ENCODE results near the gene DCC.

DCC gene

DNA sequence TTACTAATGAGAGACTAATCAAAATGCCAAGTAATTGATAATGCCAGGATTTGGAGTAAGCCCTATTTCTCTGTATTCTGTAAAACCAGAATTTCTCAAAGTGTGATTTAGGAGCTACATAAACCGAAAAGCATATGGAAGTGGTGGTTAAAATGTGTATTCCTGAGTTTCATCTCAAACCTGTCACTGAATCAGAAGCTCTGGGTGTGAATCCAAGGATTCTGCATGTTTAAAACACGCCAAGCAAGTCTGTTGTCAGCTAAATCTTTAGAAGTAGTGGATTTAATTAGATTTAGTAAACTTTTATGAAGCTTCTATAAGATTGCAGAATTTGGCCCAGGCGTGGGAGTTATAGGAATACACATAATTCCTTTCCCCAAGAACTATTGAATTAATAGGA is 700.3 kb downstream of the DCC start:
- Histone ChIP-seq H3K36me3 (ENCODE audit: control insufficient read depth, insufficient read depth, low read length) (no peaks in the 10 kb centered on the region), H3K27ac (ENCODE audit: low read length) (no peak overlapping the region), H3K4me3 (ENCODE audit: low read length) (no peak overlapping the region), H3K4me1 (ENCODE audit: control insufficient read depth, insufficient read depth, low read length) (no peaks in the 10 kb centered on the region), H3K9me3 (ENCODE audit: control insufficient read depth, insufficient read depth, low read length) (no peaks in the 10 kb centered on the region), H3K27me3 (ENCODE audit: control insufficient read depth, insufficient read depth, low read length) (no peaks in the 10 kb centered on the region)
- WGBS (ENCODE audit: insufficient coverage, insufficient read length) = no CpG with 5 or more reads among the region's 3 CpGs
- no peak for DNase-seq (ENCODE audit: low read depth, low spot score)

DNA sequence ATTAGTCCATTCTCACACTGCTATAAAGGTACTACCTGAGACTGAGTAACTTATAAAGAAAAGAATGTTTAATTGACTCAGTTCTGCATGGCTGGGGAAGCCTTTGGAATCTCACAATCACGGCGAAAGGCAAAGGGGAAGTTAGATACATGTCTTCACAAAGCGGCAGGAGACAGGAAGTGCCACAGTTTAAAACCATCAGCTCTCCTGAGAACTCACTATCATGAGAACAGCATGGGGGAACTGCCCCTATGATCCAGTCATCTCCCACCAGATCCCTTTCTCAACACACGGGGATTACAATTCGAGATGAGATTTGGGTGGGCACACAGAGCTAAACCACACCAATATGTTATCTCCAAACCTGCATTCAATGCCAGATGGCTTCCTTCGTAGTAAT is 716.1 kb downstream of the DCC start:
- H3K4me1 ChIP-seq (ENCODE audit: control insufficient read depth, insufficient read depth, low read length) = no peaks in the 10 kb centered on the region
- H3K27me3 ChIP-seq (ENCODE audit: control insufficient read depth, insufficient read depth, low read length) = no peaks in the 10 kb centered on the region
- no peaks in the 10 kb centered on the region for H3K36me3 ChIP-seq (ENCODE audit: control insufficient read depth, insufficient read depth, low read length)
- no peaks in the 10 kb centered on the region for H3K9me3 ChIP-seq (ENCODE audit: control insufficient read depth, insufficient read depth, low read length)
- no CpG with 5 or more reads among the region's 6 CpGs for WGBS (ENCODE audit: insufficient coverage, insufficient read length)
- no peak overlapping the region for H3K27ac ChIP-seq (ENCODE audit: low read length)
- DNase-seq (ENCODE audit: low read depth, low spot score) = peak; percentile 5
- H3K4me3 ChIP-seq (ENCODE audit: low read length) = no peak overlapping the region

DNA sequence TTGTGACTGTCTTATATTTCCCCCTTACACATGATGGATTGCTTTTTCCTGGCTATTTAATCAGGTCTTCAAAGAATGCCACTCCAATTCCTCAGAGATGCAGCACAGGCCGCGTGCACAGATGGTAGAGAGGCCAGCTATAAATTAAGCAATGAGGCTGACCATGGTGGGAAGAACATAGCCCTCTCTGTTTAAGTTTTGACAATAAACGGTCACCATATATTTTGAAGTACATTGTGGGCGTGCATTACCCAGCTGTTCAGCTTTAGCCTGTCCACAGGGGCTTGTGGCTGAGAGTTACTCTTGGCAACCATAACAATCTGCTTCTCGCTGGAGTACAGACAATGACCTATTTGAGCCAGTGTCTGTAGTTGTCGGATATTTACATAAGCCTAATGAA is 730.8 kb downstream of the DCC start:
- H3K36me3 ChIP-seq (ENCODE audit: control insufficient read depth, insufficient read depth, low read length) = no peaks in the 10 kb centered on the region
- WGBS (ENCODE audit: insufficient coverage, insufficient read length) = no CpG with 5 or more reads among the region's 6 CpGs
- H3K4me1 ChIP-seq (ENCODE audit: control insufficient read depth, insufficient read depth, low read length) = no peaks in the 10 kb centered on the region
- H3K9me3 ChIP-seq (ENCODE audit: control insufficient read depth, insufficient read depth, low read length) = no peaks in the 10 kb centered on the region
- DNase-seq (ENCODE audit: low read depth, low spot score) = no peak
- no peak overlapping the region for H3K4me3 ChIP-seq (ENCODE audit: low read length)
- no peaks in the 10 kb centered on the region for H3K27me3 ChIP-seq (ENCODE audit: control insufficient read depth, insufficient read depth, low read length)
- no peak overlapping the region for H3K27ac ChIP-seq (ENCODE audit: low read length)

DNA sequence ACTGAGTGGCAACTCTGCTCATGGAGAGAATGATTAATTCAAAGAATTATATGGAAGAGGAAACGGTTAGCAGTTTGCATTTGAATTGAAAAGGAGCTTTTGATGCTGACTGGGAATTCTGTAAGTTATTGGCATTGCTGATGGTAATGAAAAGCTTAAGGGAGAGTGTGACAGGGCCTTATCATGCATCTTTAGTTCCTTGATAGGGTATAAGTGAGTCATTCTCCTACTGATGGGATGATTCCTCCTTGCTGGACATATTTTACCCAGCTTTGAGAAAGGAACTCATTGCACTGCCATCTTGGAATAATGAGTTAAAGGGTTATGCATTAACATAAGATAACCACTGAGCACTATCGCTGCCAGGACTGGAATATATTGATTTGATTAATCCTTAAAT is 740.7 kb downstream of the DCC start:
- H3K4me3 ChIP-seq (ENCODE audit: low read length) = no peak overlapping the region
- no peaks in the 10 kb centered on the region for H3K36me3 ChIP-seq (ENCODE audit: control insufficient read depth, insufficient read depth, low read length)
- no peaks in the 10 kb centered on the region for H3K27me3 ChIP-seq (ENCODE audit: control insufficient read depth, insufficient read depth, low read length)
- no peaks in the 10 kb centered on the region for H3K9me3 ChIP-seq (ENCODE audit: control insufficient read depth, insufficient read depth, low read length)
- DNase-seq (ENCODE audit: low read depth, low spot score) = no peak
- no peaks in the 10 kb centered on the region for H3K4me1 ChIP-seq (ENCODE audit: control insufficient read depth, insufficient read depth, low read length)
- WGBS (ENCODE audit: insufficient coverage, insufficient read length) = no CpG with 5 or more reads among the region's 2 CpGs
- H3K27ac ChIP-seq (ENCODE audit: low read length) = no peak overlapping the region

DNA sequence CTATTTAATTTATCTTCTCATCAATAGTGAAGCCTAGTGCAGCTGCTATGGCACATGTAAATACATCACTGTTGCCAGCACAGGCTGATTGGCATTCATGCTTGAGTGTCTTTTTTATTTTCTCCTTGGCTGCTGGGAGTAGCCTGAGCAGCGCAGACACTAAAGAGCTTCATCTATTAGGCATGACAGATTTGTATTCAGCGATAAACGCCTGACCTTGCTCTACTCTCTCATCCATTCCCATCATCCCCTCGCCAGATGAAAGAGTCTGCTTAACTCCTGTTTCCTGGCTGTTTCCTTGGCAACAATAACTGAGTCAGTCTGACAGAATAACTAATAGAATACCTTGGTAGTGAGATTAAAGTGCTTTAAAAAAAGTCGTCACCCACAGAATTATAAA is 753.6 kb downstream of the DCC start:
- no CpG with 5 or more reads among the region's 5 CpGs for WGBS (ENCODE audit: insufficient coverage, insufficient read length)
- no peaks in the 10 kb centered on the region for H3K4me1 ChIP-seq (ENCODE audit: control insufficient read depth, insufficient read depth, low read length)
- no peaks in the 10 kb centered on the region for H3K9me3 ChIP-seq (ENCODE audit: control insufficient read depth, insufficient read depth, low read length)
- H3K4me3 ChIP-seq (ENCODE audit: low read length) = no peak overlapping the region
- no peak for DNase-seq (ENCODE audit: low read depth, low spot score)
- H3K27ac ChIP-seq (ENCODE audit: low read length) = no peak overlapping the region
- H3K27me3 ChIP-seq (ENCODE audit: control insufficient read depth, insufficient read depth, low read length) = no peaks in the 10 kb centered on the region
- H3K36me3 ChIP-seq (ENCODE audit: control insufficient read depth, insufficient read depth, low read length) = no peaks in the 10 kb centered on the region

DNA sequence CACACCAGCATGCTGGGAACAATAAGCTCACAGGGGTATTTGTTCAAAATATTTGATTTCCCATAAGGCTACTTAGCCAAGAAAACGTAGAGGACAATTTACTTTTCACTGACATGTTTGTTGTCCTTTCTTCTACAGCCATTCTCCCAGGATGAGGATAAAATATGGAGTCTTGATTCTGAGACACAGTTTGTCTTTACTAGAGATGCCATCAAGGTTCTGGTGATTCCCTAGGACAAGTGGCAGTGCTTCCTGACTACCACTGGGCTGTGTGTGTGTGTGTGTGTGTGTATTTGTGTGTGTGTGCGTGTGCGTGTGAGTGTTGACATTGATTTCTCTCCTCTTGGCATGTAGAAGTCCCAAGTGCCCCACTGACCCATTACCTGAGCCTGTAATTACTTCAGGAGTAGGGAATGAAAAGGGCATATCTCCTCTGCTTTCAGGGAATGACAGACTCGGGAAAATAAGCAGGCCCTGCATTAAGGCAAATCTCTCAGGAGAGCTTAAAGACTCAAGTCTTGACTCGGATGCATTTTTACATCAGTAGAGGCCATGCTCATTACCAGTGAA is 761.6 kb downstream of the DCC start:
- Histone ChIP-seq H3K36me3 (ENCODE audit: control insufficient read depth, insufficient read depth, low read length) (no peaks in the 10 kb centered on the region), H3K4me3 (ENCODE audit: low read length) (no peak overlapping the region), H3K9me3 (ENCODE audit: control insufficient read depth, insufficient read depth, low read length) (no peaks in the 10 kb centered on the region), H3K27me3 (ENCODE audit: control insufficient read depth, insufficient read depth, low read length) (no peaks in the 10 kb centered on the region), H3K27ac (ENCODE audit: low read length) (no peak overlapping the region), H3K4me1 (ENCODE audit: control insufficient read depth, insufficient read depth, low read length) (no peaks in the 10 kb centered on the region)
- no CpG with 5 or more reads among the region's 5 CpGs for WGBS (ENCODE audit: insufficient coverage, insufficient read length)
- no peak for DNase-seq (ENCODE audit: low read depth, low spot score)

DNA sequence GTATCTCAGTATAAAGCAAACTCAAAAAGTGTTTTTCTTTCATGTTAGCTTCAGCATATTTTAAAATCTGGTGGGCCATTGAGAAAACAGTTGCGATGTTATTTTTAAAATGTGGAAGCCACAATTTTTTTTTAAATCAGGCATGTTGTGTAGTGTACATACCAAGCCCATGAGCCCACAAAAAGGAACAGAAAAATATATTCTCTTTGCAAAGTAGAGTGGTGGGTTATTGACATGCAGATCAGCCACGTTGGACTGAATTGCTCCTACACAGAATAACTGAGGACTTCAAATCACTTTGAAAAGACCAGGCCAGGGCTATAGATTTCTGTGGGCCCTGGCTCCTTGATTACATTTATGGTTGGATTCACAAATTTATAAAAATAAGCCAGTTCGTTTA is 774.4 kb downstream of the DCC start:
- WGBS (ENCODE audit: insufficient coverage, insufficient read length) = no CpG with 5 or more reads among the region's 3 CpGs
- no peaks in the 10 kb centered on the region for H3K4me1 ChIP-seq (ENCODE audit: control insufficient read depth, insufficient read depth, low read length)
- no peak overlapping the region for H3K27ac ChIP-seq (ENCODE audit: low read length)
- H3K4me3 ChIP-seq (ENCODE audit: low read length) = no peak overlapping the region
- DNase-seq (ENCODE audit: low read depth, low spot score) = no peak
- no peaks in the 10 kb centered on the region for H3K27me3 ChIP-seq (ENCODE audit: control insufficient read depth, insufficient read depth, low read length)
- no peaks in the 10 kb centered on the region for H3K9me3 ChIP-seq (ENCODE audit: control insufficient read depth, insufficient read depth, low read length)
- H3K36me3 ChIP-seq (ENCODE audit: control insufficient read depth, insufficient read depth, low read length) = no peaks in the 10 kb centered on the region

DNA sequence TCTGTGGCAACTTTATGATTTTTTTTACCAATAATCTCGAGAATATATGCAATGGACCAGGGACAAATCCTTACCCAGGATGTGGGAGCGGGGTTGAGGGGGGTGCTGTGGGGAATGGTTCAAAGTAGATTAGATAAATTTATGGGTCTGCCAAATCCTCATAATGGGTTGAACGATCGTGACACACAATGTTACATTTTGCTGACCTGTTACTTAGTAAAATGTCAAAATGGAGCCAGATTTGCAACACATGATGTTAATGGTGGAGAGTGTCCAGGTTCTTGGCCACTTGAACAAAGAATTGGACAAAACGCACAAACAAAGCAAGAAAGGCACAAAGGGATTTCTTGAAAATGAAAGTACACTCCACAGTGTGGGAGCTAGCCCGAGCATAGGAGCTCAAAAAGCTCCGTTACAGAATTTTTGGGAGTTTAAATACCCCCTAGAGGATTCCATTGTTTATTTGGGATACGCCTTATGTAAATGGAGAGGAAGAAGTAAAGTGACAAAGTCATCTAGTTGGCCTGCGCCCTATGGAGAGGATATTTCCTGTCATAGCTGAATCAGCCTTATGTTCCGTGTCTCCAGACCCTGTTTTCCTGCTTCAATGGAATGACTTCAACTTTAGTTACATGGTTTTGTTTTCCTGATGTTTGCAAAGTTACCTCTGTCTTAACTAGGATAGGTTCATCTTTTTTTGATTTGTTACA is 776.0 kb downstream of the DCC start:
- H3K4me1 ChIP-seq (ENCODE audit: control insufficient read depth, insufficient read depth, low read length) = no peaks in the 10 kb centered on the region
- H3K27ac ChIP-seq (ENCODE audit: low read length) = no peak overlapping the region
- H3K36me3 ChIP-seq (ENCODE audit: control insufficient read depth, insufficient read depth, low read length) = no peaks in the 10 kb centered on the region
- no CpG with 5 or more reads among the region's 10 CpGs for WGBS (ENCODE audit: insufficient coverage, insufficient read length)
- H3K4me3 ChIP-seq (ENCODE audit: low read length) = no peak overlapping the region
- DNase-seq (ENCODE audit: low read depth, low spot score) = no peak
- H3K27me3 ChIP-seq (ENCODE audit: control insufficient read depth, insufficient read depth, low read length) = no peaks in the 10 kb centered on the region
- H3K9me3 ChIP-seq (ENCODE audit: control insufficient read depth, insufficient read depth, low read length) = no peaks in the 10 kb centered on the region

DNA sequence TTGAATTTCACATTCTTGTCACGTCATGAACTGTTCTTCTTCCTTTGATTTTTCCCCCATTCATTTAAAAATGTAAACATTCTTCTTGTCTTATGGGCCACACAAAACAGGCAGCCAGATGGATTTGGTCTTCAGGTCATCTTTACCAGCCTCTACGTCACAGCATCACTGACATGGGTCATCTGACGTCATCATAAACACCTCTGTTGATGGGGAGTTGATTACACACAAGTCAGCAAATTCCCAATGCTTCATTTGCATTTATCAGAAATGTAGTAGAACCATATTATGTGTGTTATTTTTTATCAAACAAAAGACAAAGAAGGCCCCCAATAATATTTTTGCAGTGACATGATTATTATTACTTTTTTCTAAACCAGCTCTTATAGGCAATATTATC is 777.9 kb downstream of the DCC start:
- H3K4me1 ChIP-seq (ENCODE audit: control insufficient read depth, insufficient read depth, low read length) = no peaks in the 10 kb centered on the region
- WGBS (ENCODE audit: insufficient coverage, insufficient read length) = no CpG with 5 or more reads among the region's 3 CpGs

DNA sequence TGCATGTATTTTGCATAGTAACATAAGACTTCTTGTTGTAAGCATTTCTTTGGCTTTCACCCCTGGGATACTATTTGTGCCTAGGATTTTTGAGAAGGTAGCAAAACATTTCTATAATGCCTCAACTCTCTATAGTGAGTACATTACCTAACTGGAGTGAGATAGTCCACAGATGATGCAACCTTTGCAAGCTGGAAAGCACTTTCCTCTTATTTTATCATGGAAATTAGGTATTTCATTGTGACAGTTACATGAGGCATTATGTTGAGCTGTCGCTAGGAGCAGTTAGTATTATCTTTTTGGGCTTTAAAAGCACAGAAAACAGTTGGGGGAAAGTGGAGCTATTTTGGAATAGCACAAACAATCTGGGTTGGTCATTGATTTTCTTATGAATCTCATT is 786.2 kb downstream of the DCC start:
- no CpG with 5 or more reads among the region's 1 CpG for WGBS (ENCODE audit: insufficient coverage, insufficient read length)
- DNase-seq (ENCODE audit: low read depth, low spot score) = no peak
- no peaks in the 10 kb centered on the region for H3K4me1 ChIP-seq (ENCODE audit: control insufficient read depth, insufficient read depth, low read length)
- no peak overlapping the region for H3K4me3 ChIP-seq (ENCODE audit: low read length)
- no peaks in the 10 kb centered on the region for H3K27me3 ChIP-seq (ENCODE audit: control insufficient read depth, insufficient read depth, low read length)
- no peak overlapping the region for H3K27ac ChIP-seq (ENCODE audit: low read length)
- H3K36me3 ChIP-seq (ENCODE audit: control insufficient read depth, insufficient read depth, low read length) = no peaks in the 10 kb centered on the region
- no peaks in the 10 kb centered on the region for H3K9me3 ChIP-seq (ENCODE audit: control insufficient read depth, insufficient read depth, low read length)

More for the DNA sequence above, 777.9 kb downstream of the DCC start:
- H3K27me3 ChIP-seq (ENCODE audit: control insufficient read depth, insufficient read depth, low read length) = no peaks in the 10 kb centered on the region
- no peaks in the 10 kb centered on the region for H3K9me3 ChIP-seq (ENCODE audit: control insufficient read depth, insufficient read depth, low read length)
- H3K27ac ChIP-seq (ENCODE audit: low read length) = no peak overlapping the region
- no peak for DNase-seq (ENCODE audit: low read depth, low spot score)
- H3K36me3 ChIP-seq (ENCODE audit: control insufficient read depth, insufficient read depth, low read length) = no peaks in the 10 kb centered on the region
- no peak overlapping the region for H3K4me3 ChIP-seq (ENCODE audit: low read length)

DNA sequence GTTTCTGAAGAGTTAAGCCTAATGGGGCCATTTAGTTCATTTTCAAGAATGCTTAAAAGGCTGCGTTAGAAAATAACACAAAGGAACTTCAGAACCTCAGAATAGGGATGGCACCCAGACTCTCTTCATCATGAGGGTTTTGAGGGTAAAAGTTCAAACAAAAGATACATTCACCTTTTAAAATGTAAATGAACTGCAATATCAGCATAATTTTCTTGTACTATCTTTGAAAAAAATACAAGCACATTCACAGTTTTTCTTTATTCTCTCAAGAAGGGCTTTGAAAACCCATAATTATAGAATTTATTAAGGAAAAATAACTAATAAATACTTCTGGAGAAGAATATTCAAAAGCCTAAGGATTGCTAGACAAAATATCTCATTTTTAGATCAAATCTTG is 791.0 kb downstream of the DCC start:
- H3K4me3 ChIP-seq (ENCODE audit: low read length) = no peak overlapping the region
- H3K4me1 ChIP-seq (ENCODE audit: control insufficient read depth, insufficient read depth, low read length) = no peaks in the 10 kb centered on the region
- H3K27ac ChIP-seq (ENCODE audit: low read length) = no peak overlapping the region
- no peaks in the 10 kb centered on the region for H3K9me3 ChIP-seq (ENCODE audit: control insufficient read depth, insufficient read depth, low read length)
- H3K27me3 ChIP-seq (ENCODE audit: control insufficient read depth, insufficient read depth, low read length) = no peaks in the 10 kb centered on the region
- no peaks in the 10 kb centered on the region for H3K36me3 ChIP-seq (ENCODE audit: control insufficient read depth, insufficient read depth, low read length)
- WGBS (ENCODE audit: insufficient coverage, insufficient read length) = no CpG with 5 or more reads among the region's 1 CpG
- DNase-seq (ENCODE audit: low read depth, low spot score) = no peak
